K562 (cell line): Measurements from ENCODE around the gene PDE4D. TPM values are rescaled to one million over a fixed set of nuclear protein-coding genes. Genes with fewer than 3 reads are reported as not detected.

Source experiments
- ATAC-seq: fragments of 200-7000 bp; cut with Tn5 transposase; 3 replicates; pipeline ENCODE4 v1.9.1; 2020; ENCODE audit warnings: moderate library complexity
- BruUV-seq: library from RNA; stranded (reverse); fragments of 400-500 nt; replicated peaks from 2 replicates; lab custom pipeline; 2021; lab: Mats Ljungman, UMichigan
- CTCF ChIA-PET: fragments of 300-600 bp; formaldehyde crosslinking; extraction: SDS; loops from one replicate; lab custom pipeline; 2021; ENCODE audit warnings: low intra/inter-chr PET ratio; lab: Yijun Ruan, JAX
- POLR2A ChIA-PET: fragments of 300-600, 350-650 bp; sonication (Branson Sonifier 250); formaldehyde crosslinking; extraction: SDS; loops from one replicate; lab custom pipeline; 2021; ENCODE audit warnings: antibody characterized with exemption, inconsistent platforms; lab: Yijun Ruan, JAX
- DNase-seq, 4 experiments: peaks; one replicate each; pipeline versions ENCODE4 v3.0.0 to v3.0.0-alpha.2; 2011 to 2018; ENCODE audit warnings: low spot score in 3 of 4, mixed read lengths in 3 of 4; ENCODE audit errors: extremely low read depth in 1 of 4
- FAIRE-seq: peaks from 2 replicates; lab custom pipeline; 2011; peaks lifted over from hg19 to GRCh38; lab: Jason Lieb, UNC
- H2AFZ ChIP-seq: 2 replicates; pipeline ENCODE4 v1.6.0; 2011; ENCODE audit warnings: low read depth, low read length, control low read depth, inconsistent platforms
- H3K27ac ChIP-seq: fragments of 200-600 bp; 3 replicates; pipeline ENCODE4 v1.8.0; 2011; ENCODE audit warnings: low read depth, mild to moderate bottlenecking, control low read depth, inconsistent platforms, low read length, moderate library complexity, mixed read lengths; ENCODE audit errors: extremely low read depth
- H3K27me3 ChIP-seq, 2 experiments: fragments of 300-600 bp in 1 of 2; 2 replicates in 1 of 2; 3 replicates in 1 of 2; pipeline versions ENCODE4 v1.6.0 to v1.8.0; 2011; ENCODE audit warnings: inconsistent platforms in 2 of 2, low read length in 2 of 2, mild to moderate bottlenecking in 1 of 2, mixed read lengths in 1 of 2, moderate library complexity in 1 of 2; ENCODE audit not compliant: control insufficient read depth in 2 of 2, insufficient read depth in 2 of 2
- H3K36me3 ChIP-seq: fragments of 300-600 bp; 3 replicates; pipeline ENCODE4 v1.8.0; 2011; ENCODE audit warnings: mild to moderate bottlenecking, low read length, inconsistent platforms; ENCODE audit not compliant: control insufficient read depth, insufficient read depth
- H3K4me1 ChIP-seq, 2 experiments: fragments of 200-600 bp in 1 of 2; replicated peaks in 1 of 2; 2 replicates in 1 of 2; 3 replicates in 1 of 2; pipeline versions ENCODE4 v1.5.1 to v1.8.0; 2011; ENCODE audit warnings: inconsistent platforms in 2 of 2, low read length in 2 of 2, mild to moderate bottlenecking in 1 of 2, mixed read lengths in 1 of 2, moderate library complexity in 1 of 2; ENCODE audit not compliant: control insufficient read depth in 2 of 2, insufficient read depth in 2 of 2
- H3K4me2 ChIP-seq: 2 replicates; pipeline ENCODE4 v1.6.1; 2011; ENCODE audit warnings: low read length, control low read depth, inconsistent platforms, mixed read lengths; ENCODE audit not compliant: insufficient read depth
- H3K4me3 ChIP-seq: fragments of 200-600 bp; sonication (generic), shearing (Covaris generic); 2 replicates; pipeline ENCODE4 v1.5.1; 2016; ENCODE audit warnings: control low read depth, inconsistent platforms
- H3K79me2 ChIP-seq: fragments of 200-600 bp; 3 replicates; pipeline ENCODE4 v1.8.0; 2011; ENCODE audit warnings: low read length, inconsistent platforms; ENCODE audit not compliant: control insufficient read depth, insufficient read depth
- H3K9ac ChIP-seq, 2 experiments: 2 replicates each; pipeline versions ENCODE4 v1.6.0 to v1.6.1; 2011; ENCODE audit warnings: low read depth in 2 of 2, low read length in 2 of 2, control low read depth in 1 of 2, inconsistent platforms in 1 of 2, mild to moderate bottlenecking in 1 of 2, mixed read lengths in 1 of 2; ENCODE audit not compliant: insufficient read depth in 1 of 2
- H3K9me1 ChIP-seq: one replicate; pipeline ENCODE4 v1.6.0; 2011; ENCODE audit warnings: inconsistent platforms, mild to moderate bottlenecking, low read length, moderate library complexity; ENCODE audit not compliant: control insufficient read depth, insufficient read depth
- H3K9me3 ChIP-seq: replicated peaks from 2 replicates; pipeline ENCODE4 v1.5.1; 2011; ENCODE audit warnings: low read depth, low read length, inconsistent platforms; ENCODE audit not compliant: control insufficient read depth, insufficient read depth
- H4K20me1 ChIP-seq: replicated peaks from 2 replicates; pipeline ENCODE4 v1.6.1; 2011; ENCODE audit warnings: low read length, inconsistent platforms, mixed read lengths; ENCODE audit not compliant: control insufficient read depth, insufficient read depth
- ARID2 ChIP-seq: fragments of 450-650 bp; IDR thresholded peaks from 2 replicates; pipeline ENCODE4 v1.6.1; 2017; ENCODE audit warnings: antibody characterized with exemption, mild to moderate bottlenecking
- HDAC3 ChIP-seq: fragments of 450-650 bp; IDR thresholded peaks from 2 replicates; pipeline ENCODE4 v1.6.1; 2018; ENCODE audit warnings: borderline replicate concordance, mild to moderate bottlenecking, moderate library complexity; ENCODE audit not compliant: partially characterized antibody
- ILF3 ChIP-seq: fragments of 450-650 bp; IDR thresholded peaks from 2 replicates; pipeline ENCODE4 v1.6.1; 2018; ENCODE audit warnings: antibody characterized with exemption, mild to moderate bottlenecking, moderate library complexity, borderline replicate concordance
- KDM5B ChIP-seq: fragments of 200-600 bp; sonication (generic); IDR thresholded peaks from 2 replicates; pipeline ENCODE4 v1.6.1; 2012; ENCODE audit warnings: low read depth, mild to moderate bottlenecking, moderate library complexity, low read length, control low read depth, inconsistent platforms; ENCODE audit not compliant: insufficient replicate concordance
- PHF20 ChIP-seq: fragments of 450-650 bp; IDR thresholded peaks from 2 replicates; pipeline ENCODE4 v1.6.1; 2018; ENCODE audit not compliant: partially characterized antibody
- PHTF2 ChIP-seq: fragments of 250-450 bp; sonication (Bioruptor Pico); IDR thresholded peaks from 2 replicates; pipeline ENCODE4 v1.5.0; 2021; ENCODE audit warnings: mild to moderate bottlenecking
- RB1 ChIP-seq: fragments of 450-650 bp; IDR thresholded peaks from 2 replicates; pipeline ENCODE4 v1.6.1; 2017; ENCODE audit warnings: low read depth, mild to moderate bottlenecking
- RBFOX2 ChIP-seq: fragments of 200-400 bp; formaldehyde crosslinking; IDR thresholded peaks from 2 replicates; pipeline ENCODE4 v1.6.1; 2017; ENCODE audit warnings: low read depth, mild to moderate bottlenecking, low read length, moderate library complexity
- SAFB ChIP-seq: fragments of 200-400 bp; formaldehyde crosslinking; IDR thresholded peaks from 2 replicates; pipeline ENCODE4 v1.6.1; 2017; ENCODE audit warnings: low read depth, low read length, borderline replicate concordance
- TCFL5 ChIP-seq: fragments of 250-450 bp; sonication (Bioruptor Pico); conservative IDR thresholded peaks from 2 replicates; pipeline ENCODE4 v1.6.1; 2021; ENCODE audit warnings: mild to moderate bottlenecking, moderate library complexity, matching md5 sums
- ZFX ChIP-seq: sonication (generic); formaldehyde crosslinking; IDR thresholded peaks from 2 replicates; pipeline ENCODE4 v1.8.0; 2022; ENCODE audit warnings: mild to moderate bottlenecking, missing genetic modification reagents, moderate library complexity
- ZNF12 ChIP-seq: sonication (generic); formaldehyde crosslinking; IDR thresholded peaks from 2 replicates; pipeline ENCODE4 v1.4.0; 2020; ENCODE audit warnings: mild to moderate bottlenecking, missing genetic modification reagents
- ZNF354B ChIP-seq: fragments of 250-450 bp; sonication (Bioruptor Pico); IDR thresholded peaks from 2 replicates; pipeline ENCODE4 v1.4.0; 2020
- WGBS: fragments of 100-300 bp; shearing (Covaris generic); methylation state at CpG from one replicate; pipeline ENCODE4 v1.1.6; 2016; ENCODE audit warnings: low coverage, mixed read lengths; ENCODE audit not compliant: insufficient coverage; ENCODE audit errors: missing lambda C conversion rate; 5-methylcytosine and 5-hydroxymethylcytosine counted together
- in situ Hi-C: fragments of 300-500 bp; cut with MboI; formaldehyde crosslinking; loops from 4 replicates; pipeline ENCODE4 v1.15.0; 2018; ENCODE audit warnings: inconsistent platforms, mixed read lengths
- intact Hi-C: fragments of 100-400 bp; cut with micrococcal nuclease; formaldehyde crosslinking; loops from 2 replicates; pipeline ENCODE4 v1.14.2; 2022
- polyA plus RNA-seq, 8 experiments: library from polyadenylated mRNA; depleted of rRNA in 4 of 8; stranded (reverse) in 5 of 8; unstranded in 3 of 8; fragments of >200 nt; fragmentation: Nextera tagmentation in 2 of 8; fragmentation: Illumina TruSeq in 1 of 8; extraction: Ambion mirVana in 2 of 8; extraction: Trizol in 1 of 8; gene quantifications; 2 replicates each; pipeline versions ENCODE4 v1.2.1 to v1.2.3, GENCODE V29; 2011 to 2014; ENCODE audit warnings: inconsistent platforms in 1 of 8, missing spikeins in 1 of 8
- total RNA-seq, 7 experiments: library from RNA; depleted of rRNA in 6 of 7; stranded (reverse); fragments of >200 nt in 6 of 7; fragmentation: Illumina TruSeq in 2 of 7; extraction: Trizol in 2 of 7; gene quantifications; 2 replicates each; pipeline versions ENCODE4 v1.2.1 to v1.2.3, GENCODE V29; 2011 to 2021; ENCODE audit warnings: low replicate concordance in 1 of 7
- TF ChIP-seq, protein P1 (sequence below): fragments of 250-450 bp; sonication (Bioruptor Pico); IDR thresholded peaks from 2 replicates; pipeline ENCODE4 v1.5.1; 2021; ENCODE audit warnings: mild to moderate bottlenecking
- TF ChIP-seq, protein P2 (sequence below): fragments of 250-450 bp; sonication (Bioruptor Pico); IDR thresholded peaks from 2 replicates; pipeline ENCODE4 v1.8.0; 2022; ENCODE audit warnings: moderate library complexity, mild to moderate bottlenecking, inconsistent platforms

The PDE4D gene
- total and polyA plus RNA-seq, 9 of the 15 experiments (the other 6 are each of a cell fraction or from before 2014, with no cell fraction given) = 0.04 to 0.46 (median 0.13) TPM

- Histone ChIP-seq H3K27ac (no peak overlapping the region), H3K9me1 (no peaks in the 10 kb centered on the region), H4K20me1 (no peaks in the 10 kb centered on the region), H3K9ac (no peak overlapping the region), H3K79me2 (no peaks in the 10 kb centered on the region), H3K36me3 (no peaks in the 10 kb centered on the region), H3K4me2 (no peak overlapping the region), H3K27me3 (peaks cover 11 to 16% of the 10 kb centered on the region in 2 experiments; a peak in 4 of 5 replicates), H3K9me3 (no peaks in the 10 kb centered on the region), H2AFZ (no peak overlapping the region), H3K4me3 (no peak overlapping the region), H3K4me1 (peaks cover 0 to 11% of the 10 kb centered on the region in 2 experiments; a peak in 2 of 5 replicates)
- ATAC-seq = no peak
- FAIRE-seq = no peak
- TF ChIP-seq, protein P1, sequence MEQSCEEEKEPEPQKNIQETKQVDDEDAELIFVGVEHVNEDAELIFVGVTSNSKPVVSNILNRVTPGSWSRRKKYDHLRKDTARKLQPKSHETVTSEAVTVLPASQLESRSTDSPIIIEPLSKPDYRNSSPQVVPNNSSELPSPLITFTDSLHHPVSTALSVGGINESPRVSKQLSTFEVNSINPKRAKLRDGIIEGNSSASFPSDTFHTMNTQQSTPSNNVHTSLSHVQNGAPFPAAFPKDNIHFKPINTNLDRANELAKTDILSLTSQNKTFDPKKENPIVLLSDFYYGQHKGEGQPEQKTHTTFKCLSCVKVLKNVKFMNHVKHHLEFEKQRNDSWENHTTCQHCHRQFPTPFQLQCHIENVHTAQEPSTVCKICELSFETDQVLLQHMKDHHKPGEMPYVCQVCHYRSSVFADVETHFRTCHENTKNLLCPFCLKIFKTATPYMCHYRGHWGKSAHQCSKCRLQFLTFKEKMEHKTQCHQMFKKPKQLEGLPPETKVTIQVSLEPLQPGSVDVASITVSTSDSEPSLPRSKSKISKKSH (CRISPR knock-in tag) = no peak
- TF ChIP-seq ZFX (CRISPR knock-in tag) = no peak
- TF ChIP-seq PHTF2 = no peak
- no peak for TF ChIP-seq KDM5B
- TF ChIP-seq ILF3 = no peak
- TF ChIP-seq, protein P2, sequence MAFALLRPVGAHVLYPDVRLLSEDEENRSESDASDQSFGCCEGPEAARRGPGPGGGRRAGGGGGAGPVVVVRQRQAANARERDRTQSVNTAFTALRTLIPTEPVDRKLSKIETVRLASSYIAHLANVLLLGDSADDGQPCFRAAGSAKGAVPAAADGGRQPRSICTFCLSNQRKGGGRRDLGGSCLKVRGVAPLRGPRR (CRISPR knock-in tag) = no peak
- no peak for TF ChIP-seq PHF20
- TF ChIP-seq ZNF354B (CRISPR knock-in tag) = no peak
- TF ChIP-seq RB1 = no peak
- TF ChIP-seq ARID2 = no peak
- TF ChIP-seq SAFB = no peak
- TF ChIP-seq ZNF12 (CRISPR knock-in tag) = no peak
- no peak for TF ChIP-seq HDAC3
- no peak for TF ChIP-seq TCFL5 (CRISPR knock-in tag)
- no peak for TF ChIP-seq RBFOX2
- ChIA-PET POLR2A (no interaction called here), CTCF (no interaction called here)
- in situ Hi-C loops (no loop called here), intact Hi-C loops (no loop called here)
- BruUV-seq = no TSS peak
- 0% methylated on average over 7 of the region's 7 CpGs for WGBS
- DNase-seq = no peak
Measured at GRCh38 chr5:59042201-59043055, 851.1 kb downstream of the PDE4D start.
